Vagina (tissue), 2 donors: ENCODE results near the gene CCL8. TPM values are rescaled to one million over a fixed set of nuclear protein-coding genes. Genes with fewer than 3 reads are reported as not detected.

Experiments
- DNase-seq, 2 donors: peaks; one replicate each; pipeline ENCODE4 v3.0.0-alpha.2; 2017; ENCODE audit errors: extremely low spot score in 2 of 2
- H3K27ac ChIP-seq: fragments of 200-600 bp; sonication (generic); one replicate; pipeline ENCODE4 v1.5.1; 2019
- H3K27me3 ChIP-seq: fragments of 200-600 bp; sonication (generic); one replicate; pipeline ENCODE4 v1.5.1; 2019
- H3K36me3 ChIP-seq, 2 donors: fragments of 200-600 bp; sonication (generic); one replicate each; pipeline ENCODE4 v1.5.1; 2017 to 2019
- H3K4me1 ChIP-seq: fragments of 200-600 bp; sonication (generic); one replicate; pipeline ENCODE4 v1.5.1; 2019
- H3K4me3 ChIP-seq, 2 donors: fragments of 200-600 bp; sonication (generic); 1 replicate in 1 of 2; 2 replicates in 1 of 2; pipeline ENCODE4 v1.5.1; 2016 to 2019
- H3K9me3 ChIP-seq: fragments of 200-600 bp; sonication (generic); one replicate; pipeline ENCODE4 v1.5.1; 2019
- CTCF ChIP-seq, 3 experiments: fragments of 450-650 bp in 2 of 3; fragments of 200-600 bp in 1 of 3; sonication (generic) in 1 of 3; IDR thresholded peaks; one replicate each; pipeline ENCODE4 v1.5.1; 2017 to 2019; ENCODE audit warnings: antibody characterized with exemption in 3 of 3, mild to moderate bottlenecking in 2 of 3, moderate library complexity in 2 of 3
- POLR2A ChIP-seq, 2 donors: fragments of 450-650 bp; IDR thresholded peaks; one replicate each; pipeline ENCODE4 v1.6.1; 2017; ENCODE audit warnings: antibody characterized with exemption in 2 of 2, mild to moderate bottlenecking in 2 of 2, moderate library complexity in 2 of 2
- POLR2AphosphoS5 ChIP-seq, 2 donors: sonication (generic); formaldehyde crosslinking; IDR thresholded peaks; one replicate each; pipeline ENCODE4 v1.9.0; 2017; ENCODE audit warnings: antibody characterized with exemption in 2 of 2, mild to moderate bottlenecking in 2 of 2, low read depth in 1 of 2; ENCODE audit not compliant: insufficient read depth in 1 of 2
- intact Hi-C: fragments of 100-400 bp; cut with DNase I; formaldehyde crosslinking; loops from one replicate; pipeline ENCODE4 v1.15.1; 2023
- total RNA-seq: library from RNA; depleted of rRNA; stranded (reverse); fragments of >200 nt; gene quantifications from one replicate; pipeline ENCODE4 v1.2.3, GENCODE V29; 2016

CCL8 gene
- total RNA-seq, 1 donor from 2014 or later = 1.5 TPM

- DNase-seq = no peak
- H3K27me3 ChIP-seq = no peaks in the 10 kb centered on the region
- H3K9me3 ChIP-seq = no peaks in the 10 kb centered on the region
- intact Hi-C loops = loop anchor here (10.0 kb wide), 1 partner anchor 975 kb away; no protein-coding TSS in a partner anchor
- H3K36me3 ChIP-seq = no peaks in the 10 kb centered on the region
- TF ChIP-seq POLR2AphosphoS5 (IDR thresholded peaks at IDR 0.05; ENCODE audit: insufficient read depth in 1 of 2, low read depth in 1 of 2) = no peak
- no peak for TF ChIP-seq CTCF (IDR thresholded peaks at IDR 0.05)
- TF ChIP-seq POLR2A (IDR thresholded peaks at IDR 0.05) = no peak
- H3K4me3 ChIP-seq = no peak overlapping the region
- H3K27ac ChIP-seq = peak overlapping the region; percentile 30
- H3K4me1 ChIP-seq = peaks cover 25% of the 10 kb centered on the region
Measured at GRCh38 chr17:34299956-34300577, 19.2 kb upstream of the CCL8 start.

GRCh38 chr17:34300652-34301370, 18.4 kb upstream of the CCL8 start:
- H3K4me3 ChIP-seq = no peak overlapping the region

GRCh38 chr17:34301986-34302385, 17.2 kb upstream of the CCL8 start:
- intact Hi-C loops = no loop called here
- no peak for DNase-seq
- Histone ChIP-seq H3K27me3 (no peaks in the 10 kb centered on the region), H3K27ac (no peak overlapping the region), H3K4me1 (peaks cover 34% of the 10 kb centered on the region), H3K9me3 (no peaks in the 10 kb centered on the region), H3K36me3 (no peaks in the 10 kb centered on the region), H3K4me3 (no peak overlapping the region)
- TF ChIP-seq CTCF (IDR thresholded peaks at IDR 0.05) = no peak
- TF ChIP-seq POLR2AphosphoS5 (IDR thresholded peaks at IDR 0.05; ENCODE audit: insufficient read depth in 1 of 2, low read depth in 1 of 2) = no peak
- TF ChIP-seq POLR2A (IDR thresholded peaks at IDR 0.05) = no peak

More at GRCh38 chr17:34300652-34301370, 18.4 kb upstream of the CCL8 start:
- no peak for DNase-seq
- Histone ChIP-seq H3K27ac (peak overlapping the region; percentile 30), H3K27me3 (no peaks in the 10 kb centered on the region), H3K9me3 (no peaks in the 10 kb centered on the region), H3K36me3 (no peaks in the 10 kb centered on the region), H3K4me1 (peaks cover 25% of the 10 kb centered on the region)
- intact Hi-C loops = no loop called here
- TF ChIP-seq CTCF (IDR thresholded peaks at IDR 0.05) (no peak), POLR2AphosphoS5 (IDR thresholded peaks at IDR 0.05; ENCODE audit: insufficient read depth in 1 of 2, low read depth in 1 of 2) (no peak), POLR2A (IDR thresholded peaks at IDR 0.05) (no peak)

- intact Hi-C loops = no loop called here
- no peak for DNase-seq
- Histone ChIP-seq H3K4me1 (peaks cover 39% of the 10 kb centered on the region), H3K9me3 (no peaks in the 10 kb centered on the region), H3K4me3 (no peak overlapping the region), H3K36me3 (no peaks in the 10 kb centered on the region), H3K27ac (no peak overlapping the region), H3K27me3 (no peaks in the 10 kb centered on the region)
- TF ChIP-seq POLR2A (IDR thresholded peaks at IDR 0.05) (no peak), CTCF (IDR thresholded peaks at IDR 0.05) (no peak), POLR2AphosphoS5 (IDR thresholded peaks at IDR 0.05; ENCODE audit: insufficient read depth in 1 of 2, low read depth in 1 of 2) (no peak)
Measured at GRCh38 chr17:34302636-34303035, 16.6 kb upstream of the CCL8 start.

GRCh38 chr17:34303606-34304005, 15.6 kb upstream of the CCL8 start:
- Histone ChIP-seq H3K4me3 (no peak overlapping the region), H3K9me3 (no peaks in the 10 kb centered on the region), H3K27me3 (no peaks in the 10 kb centered on the region), H3K27ac (no peak overlapping the region), H3K36me3 (no peaks in the 10 kb centered on the region), H3K4me1 (peaks cover 41% of the 10 kb centered on the region)
- intact Hi-C loops = no loop called here
- TF ChIP-seq POLR2A (IDR thresholded peaks at IDR 0.05) = no peak
- no peak for TF ChIP-seq POLR2AphosphoS5 (IDR thresholded peaks at IDR 0.05; ENCODE audit: insufficient read depth in 1 of 2, low read depth in 1 of 2)
- TF ChIP-seq CTCF (IDR thresholded peaks at IDR 0.05) = no peak
- DNase-seq = peak in 1 of 2 donors; percentile 27
